Loucy (cell line): Measurements from ENCODE around the gene PCDHGC4.

Experiments used
- EZH2phosphoT487 ChIP-seq: fragments of 200-600 bp; IDR thresholded peaks from 2 replicates; pipeline ENCODE4 v1.6.1; 2018; ENCODE audit warnings: antibody characterized with exemption, mild to moderate bottlenecking, moderate library complexity, borderline replicate concordance
- TF ChIP-seq, protein P1 (sequence below): fragments of 200-600 bp; sonication (generic); conservative IDR thresholded peaks from 2 replicates; pipeline ENCODE4 v1.5.1; 2014; ENCODE audit warnings: mild to moderate bottlenecking, antibody characterized with exemption, low read length

DNA sequence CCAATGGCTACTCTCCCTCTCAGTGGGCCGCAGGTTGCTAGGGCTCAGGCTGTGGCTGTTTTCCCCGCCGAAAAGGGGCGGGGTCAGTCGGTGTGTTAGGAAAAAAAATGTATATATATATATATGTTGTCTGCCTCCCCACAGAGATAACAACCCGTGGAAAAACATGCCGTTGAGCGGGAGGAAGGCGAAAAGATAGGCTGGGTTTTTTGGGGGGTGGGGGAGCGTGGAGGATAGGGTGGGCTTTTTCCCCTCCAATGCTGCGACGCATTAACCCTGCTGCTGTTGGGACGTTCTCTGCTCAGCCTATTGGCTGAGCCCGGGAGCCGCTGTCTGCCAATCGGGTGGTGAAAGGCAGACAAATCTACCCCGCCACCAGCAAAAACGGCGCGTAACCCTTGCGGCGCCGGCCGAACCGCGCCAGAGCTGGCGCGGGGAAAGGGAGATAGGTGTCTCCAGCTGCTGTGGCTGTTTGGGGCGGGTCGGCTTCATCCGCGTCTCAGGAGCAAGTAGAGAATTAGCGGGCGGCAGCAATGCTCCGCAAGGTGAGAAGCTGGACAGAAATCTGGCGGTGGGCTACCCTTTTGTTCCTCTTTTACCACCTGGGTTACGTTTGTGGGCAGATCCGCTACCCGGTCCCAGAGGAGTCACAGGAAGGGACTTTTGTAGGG is at the start of gene PCDHGC4:
- TF ChIP-seq, protein P1, sequence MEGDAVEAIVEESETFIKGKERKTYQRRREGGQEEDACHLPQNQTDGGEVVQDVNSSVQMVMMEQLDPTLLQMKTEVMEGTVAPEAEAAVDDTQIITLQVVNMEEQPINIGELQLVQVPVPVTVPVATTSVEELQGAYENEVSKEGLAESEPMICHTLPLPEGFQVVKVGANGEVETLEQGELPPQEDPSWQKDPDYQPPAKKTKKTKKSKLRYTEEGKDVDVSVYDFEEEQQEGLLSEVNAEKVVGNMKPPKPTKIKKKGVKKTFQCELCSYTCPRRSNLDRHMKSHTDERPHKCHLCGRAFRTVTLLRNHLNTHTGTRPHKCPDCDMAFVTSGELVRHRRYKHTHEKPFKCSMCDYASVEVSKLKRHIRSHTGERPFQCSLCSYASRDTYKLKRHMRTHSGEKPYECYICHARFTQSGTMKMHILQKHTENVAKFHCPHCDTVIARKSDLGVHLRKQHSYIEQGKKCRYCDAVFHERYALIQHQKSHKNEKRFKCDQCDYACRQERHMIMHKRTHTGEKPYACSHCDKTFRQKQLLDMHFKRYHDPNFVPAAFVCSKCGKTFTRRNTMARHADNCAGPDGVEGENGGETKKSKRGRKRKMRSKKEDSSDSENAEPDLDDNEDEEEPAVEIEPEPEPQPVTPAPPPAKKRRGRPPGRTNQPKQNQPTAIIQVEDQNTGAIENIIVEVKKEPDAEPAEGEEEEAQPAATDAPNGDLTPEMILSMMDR, result no peak
- TF ChIP-seq EZH2phosphoT487, result no peak
